Fibroblast of skin of right biceps (primary cell): Measurements from ENCODE around the gene ACSS1.

Source experiments
- DNase-seq: peaks from one replicate; pipeline ENCODE4 v3.0.0-alpha.2; 2013

Gene ACSS1

DNA sequence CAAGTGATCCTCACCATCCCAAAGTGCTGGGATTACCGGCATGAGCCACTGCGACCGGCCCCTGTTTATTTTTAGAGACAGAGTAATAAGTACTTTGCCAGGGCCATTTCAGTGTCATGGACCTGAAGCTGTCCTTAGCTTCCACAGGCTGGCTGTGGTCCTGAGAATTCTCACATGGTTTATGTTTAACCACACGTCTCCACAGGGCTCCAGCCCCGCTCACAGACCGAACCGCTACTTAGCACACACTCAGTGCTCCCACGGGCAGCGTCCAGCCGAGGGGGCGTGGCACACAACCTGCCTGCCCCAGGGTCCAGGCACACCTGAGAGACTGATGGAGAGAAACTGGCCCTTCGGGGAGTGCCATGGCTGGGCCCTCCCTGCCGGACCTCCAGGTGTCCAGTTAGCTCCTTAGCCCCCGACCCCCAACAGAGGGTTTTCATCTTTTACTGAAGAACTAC is 11.7 kb downstream of the ACSS1 start:
- DNase-seq: no peak

DNA sequence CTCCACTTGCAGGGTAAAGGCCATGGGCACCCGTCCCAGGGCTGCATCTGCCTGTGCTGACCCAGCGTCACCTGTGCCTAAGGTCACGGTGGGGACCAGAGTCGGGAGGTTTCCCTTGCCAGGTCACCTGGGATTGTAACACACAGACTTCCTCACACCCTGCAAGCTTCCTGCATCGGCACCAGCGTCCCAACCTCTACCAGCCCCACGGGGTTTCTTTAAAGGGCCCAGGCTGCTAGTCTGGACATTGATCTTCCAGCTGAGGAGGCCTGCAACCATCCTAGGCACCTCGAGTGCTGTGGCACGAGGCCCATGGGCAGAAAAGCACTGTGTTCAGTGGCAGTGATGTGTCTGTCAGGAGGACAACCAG is 12.6 kb downstream of the ACSS1 start:
- no peak for DNase-seq

DNA sequence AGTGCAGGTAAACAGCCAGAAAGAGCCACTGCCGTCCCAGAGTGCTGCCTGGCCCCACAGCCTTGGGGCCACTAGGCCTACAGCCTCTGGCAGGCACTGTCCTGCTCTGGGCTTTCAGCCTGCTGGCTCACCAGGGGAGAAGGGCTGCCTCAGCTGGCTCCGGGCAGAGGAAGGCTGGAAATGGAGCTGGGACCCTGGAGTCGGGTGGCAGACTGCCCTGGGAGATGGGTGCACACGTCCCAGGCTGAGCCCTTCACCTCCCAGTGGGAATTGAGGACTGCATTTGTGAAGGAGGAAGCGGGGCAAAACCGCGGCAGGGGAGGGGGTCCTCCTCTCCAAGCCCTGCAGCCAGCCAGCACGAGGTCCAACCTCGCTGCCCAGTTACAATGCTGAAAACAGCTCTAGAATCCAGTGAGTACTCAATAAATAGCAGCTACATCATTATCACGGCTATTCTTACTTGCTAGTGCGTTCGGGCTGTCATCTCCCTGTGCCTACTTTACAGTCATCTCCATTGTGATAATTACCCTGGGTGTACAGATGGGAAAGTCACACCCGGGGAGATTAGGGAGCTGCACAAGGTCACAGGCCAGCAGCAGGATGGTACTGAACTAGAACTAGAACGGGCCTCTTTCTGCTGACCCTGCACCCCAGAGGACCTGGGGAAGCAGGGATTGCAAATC is 13.1 kb downstream of the ACSS1 start:
- DNase-seq: no peak

DNA sequence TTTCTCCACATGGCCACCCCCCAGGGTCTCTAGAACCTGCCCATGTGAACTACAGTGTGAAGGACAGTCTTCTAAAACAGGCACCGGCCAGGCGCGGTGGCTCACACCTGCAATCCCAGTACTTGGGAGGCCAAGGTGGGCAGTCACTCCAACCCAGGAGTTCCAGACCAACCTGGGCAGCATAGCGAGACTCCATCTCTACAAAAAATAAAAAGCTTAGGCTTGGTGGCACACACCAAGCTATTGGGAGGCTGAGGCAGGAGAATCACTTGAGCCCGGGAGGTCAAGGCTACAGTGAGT is 13.7 kb downstream of the ACSS1 start:
- no peak for DNase-seq

DNA sequence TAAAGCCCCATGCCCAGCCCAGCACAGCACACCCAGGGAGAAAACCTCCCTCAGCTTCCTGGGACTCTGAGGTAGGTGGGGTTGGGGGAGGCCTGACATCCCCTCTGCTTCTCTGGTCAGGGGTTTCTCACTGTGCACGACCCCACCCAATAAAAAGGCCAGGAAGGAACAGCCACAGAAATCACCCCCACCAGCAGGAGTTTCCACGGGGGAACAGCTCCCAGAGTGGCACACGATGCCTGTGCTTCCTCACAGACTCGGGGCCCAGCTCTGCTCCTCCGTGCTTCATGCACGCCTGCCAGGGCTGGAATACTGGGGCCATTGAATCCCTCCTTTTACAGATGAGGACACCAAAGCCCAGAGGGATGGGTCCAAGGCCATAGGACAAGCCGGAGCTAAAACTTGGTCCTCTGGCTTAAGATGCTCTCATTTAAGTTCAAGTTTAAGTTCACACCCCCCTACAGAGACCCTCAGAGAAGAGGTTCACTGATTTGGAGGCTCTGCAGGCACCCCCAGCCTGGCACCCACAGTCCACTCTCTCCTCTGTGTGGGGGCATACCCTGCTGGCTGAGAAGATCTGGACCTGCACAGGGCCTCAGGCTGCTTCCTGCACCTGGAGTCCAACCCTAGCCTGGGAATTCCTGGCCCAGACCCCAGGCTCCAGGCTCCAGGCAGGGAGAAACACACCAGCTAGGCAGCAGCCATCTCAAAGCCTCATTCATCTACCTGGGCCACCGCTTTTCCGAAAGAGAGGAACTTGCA is 14.3 kb downstream of the ACSS1 start:
- DNase-seq: no peak

DNA sequence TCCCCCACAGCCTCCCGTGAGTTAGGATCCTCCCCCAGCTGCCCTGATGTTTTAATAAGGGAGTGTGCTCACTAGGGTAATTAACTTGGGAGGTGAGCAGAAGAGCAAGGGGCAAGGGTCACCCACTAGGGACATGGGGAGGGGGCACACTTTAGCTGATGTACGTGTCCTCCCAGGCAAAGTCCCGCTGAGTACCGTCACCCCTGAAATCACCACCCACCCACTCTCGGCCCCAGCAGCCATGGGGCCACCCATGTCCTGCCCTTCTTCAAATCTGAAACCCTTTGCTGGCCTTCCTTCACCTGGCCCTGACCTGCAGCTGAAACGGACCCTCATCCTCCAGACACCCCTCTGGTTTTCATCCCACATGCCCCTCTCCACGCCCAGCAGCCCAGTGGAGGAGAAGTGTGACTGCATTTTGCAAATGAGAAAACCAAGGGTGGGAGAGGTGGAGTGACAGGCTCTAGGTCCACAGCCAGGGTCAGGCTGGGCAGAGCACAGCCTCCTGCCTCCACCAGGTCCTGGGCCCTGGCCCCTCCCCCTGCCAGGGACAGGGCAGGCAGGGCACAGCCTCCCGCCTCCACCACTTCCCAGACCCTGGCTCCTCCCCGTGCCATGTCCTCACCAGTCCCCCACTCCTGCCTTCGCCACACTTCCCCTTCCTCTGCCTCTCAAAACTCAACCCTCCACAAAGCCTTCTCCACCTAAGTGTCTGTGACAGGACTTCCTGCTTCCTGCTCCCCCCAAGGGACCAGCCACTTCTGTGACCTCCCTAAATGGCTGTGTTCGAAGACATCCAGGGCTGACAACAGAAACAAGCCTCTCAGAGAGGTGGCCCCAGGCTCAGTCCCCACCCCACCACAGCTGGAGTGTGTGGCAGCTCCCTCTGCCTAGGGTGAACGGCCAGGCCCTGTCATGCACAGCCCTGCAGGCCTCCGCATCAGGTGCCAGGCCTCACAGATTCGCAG is 15.1 kb downstream of the ACSS1 start:
- DNase-seq: no peak

DNA sequence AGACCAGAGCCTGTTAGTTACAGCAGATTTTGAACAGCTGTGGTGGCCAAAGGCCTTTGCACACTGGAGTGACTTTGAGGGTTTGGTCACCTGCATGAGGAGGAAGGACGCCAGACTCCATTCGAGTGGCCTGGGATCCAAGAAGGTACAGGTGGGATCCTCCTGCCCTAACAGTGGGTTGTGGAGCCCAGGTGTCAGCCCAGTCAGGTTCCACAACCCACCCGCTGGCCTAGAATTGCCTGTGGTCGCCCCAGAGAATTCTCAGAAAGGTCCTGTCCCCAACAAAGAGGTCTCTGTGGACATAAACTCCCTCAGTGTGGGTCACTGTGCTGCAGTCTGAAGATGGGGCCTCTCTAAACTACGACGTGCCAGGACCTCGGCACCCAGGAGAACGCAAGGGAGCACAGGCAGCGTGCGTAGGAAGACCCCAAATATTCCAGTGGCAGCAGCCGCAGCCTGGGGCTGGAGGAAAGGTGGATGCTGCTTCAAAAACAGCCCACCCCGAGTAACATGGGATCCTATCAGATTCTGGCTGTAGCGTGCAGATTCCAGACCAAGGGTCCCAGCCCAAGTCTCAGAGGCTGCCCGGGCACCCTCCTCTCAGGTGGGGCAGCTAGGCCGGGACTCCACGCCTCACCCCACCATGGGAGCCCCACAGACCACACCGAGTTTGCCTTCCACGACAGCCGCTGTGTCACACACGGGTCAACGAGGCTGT is 16.0 kb downstream of the ACSS1 start:
- DNase-seq: no peak

DNA sequence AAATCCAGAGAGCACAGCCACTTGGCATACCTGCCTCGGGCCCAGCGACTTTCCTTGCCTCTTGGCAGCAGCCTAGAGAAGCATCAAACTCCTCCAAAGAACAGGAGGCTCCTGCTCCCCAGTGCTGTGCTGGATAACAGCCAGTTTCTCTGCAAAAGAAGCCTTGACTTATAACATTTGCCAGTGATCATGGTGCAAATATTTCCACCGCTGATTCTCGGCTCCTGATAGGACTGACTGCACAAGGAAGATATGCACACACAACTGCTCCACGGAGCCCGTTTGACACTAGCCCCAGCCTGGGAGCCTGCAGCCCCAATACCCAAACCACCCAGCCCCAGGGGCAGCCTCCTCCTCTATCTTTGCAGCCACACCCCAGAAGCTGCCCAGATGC is 17.5 kb downstream of the ACSS1 start:
- DNase-seq: peak; percentile 54

DNA sequence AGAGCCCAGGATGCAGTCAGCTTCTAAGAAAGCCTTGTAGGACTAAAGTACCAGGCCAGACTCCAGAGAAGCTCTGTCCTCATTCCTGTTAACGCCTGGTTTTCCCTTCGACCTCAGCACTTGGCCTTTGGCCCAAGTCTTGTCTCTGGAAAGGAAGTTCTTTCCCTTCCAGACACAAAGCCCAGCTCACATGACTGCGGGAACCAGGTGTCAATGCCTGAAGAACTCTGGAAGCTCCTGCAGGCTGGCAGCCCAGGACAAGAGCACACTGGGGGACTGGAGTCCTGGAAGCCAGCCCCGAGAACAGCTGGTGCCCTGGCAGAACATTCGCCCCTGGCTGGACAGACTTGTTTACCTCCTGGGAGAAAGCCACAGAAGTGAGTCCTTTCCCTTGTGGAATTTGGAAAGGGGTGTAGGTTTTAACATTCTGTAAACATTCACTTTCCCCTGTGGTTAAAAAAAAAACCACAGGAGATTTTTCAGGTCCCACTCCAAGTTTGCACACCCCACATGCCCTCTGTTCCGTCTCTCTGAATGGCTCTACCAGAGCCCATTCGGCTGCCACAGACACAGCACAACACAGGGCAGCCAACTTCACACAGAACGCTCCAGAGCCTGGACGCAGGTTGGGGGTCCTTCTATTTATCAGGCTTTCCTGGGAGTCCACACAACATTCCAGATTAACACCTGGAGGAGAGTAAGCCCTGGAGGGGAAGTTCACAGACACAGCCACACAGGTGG is 18.1 kb downstream of the ACSS1 start:
- DNase-seq: peak; percentile 39

DNA sequence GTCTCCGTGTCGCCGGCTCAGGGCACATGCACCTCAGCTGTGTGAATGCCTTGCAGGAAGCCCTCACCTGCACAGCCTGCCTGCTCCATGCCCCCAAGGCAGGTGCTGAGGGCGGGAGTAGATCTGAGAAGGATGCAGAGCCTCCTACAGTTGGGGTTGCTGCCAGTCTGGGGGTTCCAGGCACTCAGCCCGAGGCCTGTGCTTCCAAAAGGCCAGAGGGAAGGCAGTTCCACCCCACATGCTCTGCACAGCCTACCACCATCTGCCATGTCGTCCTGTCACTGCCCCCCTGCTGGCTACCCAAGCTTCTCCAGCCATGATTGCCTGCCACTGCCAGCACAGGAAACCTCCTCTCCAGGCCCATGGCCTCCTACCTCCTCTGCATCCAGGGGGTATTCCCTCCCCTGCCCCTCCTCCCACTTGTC is 19.3 kb downstream of the ACSS1 start:
- no peak for DNase-seq

DNA sequence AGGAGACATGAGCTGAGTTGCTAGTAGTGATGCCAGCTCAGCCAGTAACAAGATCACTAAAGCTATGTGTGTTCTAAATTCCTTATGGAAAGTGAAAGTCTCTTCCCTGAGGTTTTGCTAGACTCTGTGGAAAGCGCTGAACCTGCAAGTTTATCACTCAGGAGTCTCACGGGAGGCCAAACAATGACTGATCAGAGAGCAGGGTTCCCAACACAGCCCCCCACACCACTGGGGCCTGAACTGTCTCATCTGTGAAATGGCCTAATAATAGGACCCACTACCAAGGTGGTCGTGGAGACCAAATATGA is 19.9 kb downstream of the ACSS1 start:
- no peak for DNase-seq

DNA sequence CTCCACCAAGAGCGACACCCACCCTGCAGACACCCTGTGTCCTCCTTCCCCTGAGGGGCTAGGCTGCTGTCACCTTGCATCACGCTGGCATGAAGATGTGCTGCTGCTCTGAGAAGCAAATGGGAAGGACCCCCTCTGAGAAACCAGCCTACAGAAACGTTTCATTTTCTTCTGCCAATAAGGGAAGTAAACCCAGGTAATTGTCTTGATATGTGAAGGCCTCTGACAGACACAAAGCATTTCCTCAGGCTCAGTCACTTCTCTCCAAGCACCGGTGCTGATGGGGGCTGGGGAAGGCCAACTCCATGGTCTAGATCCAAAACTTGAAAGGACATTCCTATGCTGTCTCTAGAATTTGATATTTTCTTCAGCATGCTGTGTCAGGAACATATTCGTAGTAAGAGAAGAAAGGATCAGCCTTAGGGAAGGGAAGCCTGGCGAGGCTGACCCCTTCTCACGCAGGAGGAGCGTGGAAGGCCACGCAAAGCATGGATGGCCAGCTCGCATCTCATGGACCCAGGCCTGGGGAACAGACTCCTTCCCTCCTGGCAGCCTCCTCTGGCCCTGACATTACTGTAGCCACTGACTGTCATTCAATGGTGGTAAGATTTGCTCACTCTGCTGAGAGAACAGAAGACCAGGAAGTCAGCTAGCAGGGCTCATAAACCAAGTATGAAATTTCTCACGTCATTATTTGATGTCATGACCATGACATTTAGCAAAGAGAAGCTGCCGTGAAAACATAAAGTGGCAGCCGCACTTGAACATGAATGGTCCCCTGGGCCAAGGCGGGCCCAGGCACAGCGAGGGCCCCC is 20.4 kb downstream of the ACSS1 start:
- no peak for DNase-seq

DNA sequence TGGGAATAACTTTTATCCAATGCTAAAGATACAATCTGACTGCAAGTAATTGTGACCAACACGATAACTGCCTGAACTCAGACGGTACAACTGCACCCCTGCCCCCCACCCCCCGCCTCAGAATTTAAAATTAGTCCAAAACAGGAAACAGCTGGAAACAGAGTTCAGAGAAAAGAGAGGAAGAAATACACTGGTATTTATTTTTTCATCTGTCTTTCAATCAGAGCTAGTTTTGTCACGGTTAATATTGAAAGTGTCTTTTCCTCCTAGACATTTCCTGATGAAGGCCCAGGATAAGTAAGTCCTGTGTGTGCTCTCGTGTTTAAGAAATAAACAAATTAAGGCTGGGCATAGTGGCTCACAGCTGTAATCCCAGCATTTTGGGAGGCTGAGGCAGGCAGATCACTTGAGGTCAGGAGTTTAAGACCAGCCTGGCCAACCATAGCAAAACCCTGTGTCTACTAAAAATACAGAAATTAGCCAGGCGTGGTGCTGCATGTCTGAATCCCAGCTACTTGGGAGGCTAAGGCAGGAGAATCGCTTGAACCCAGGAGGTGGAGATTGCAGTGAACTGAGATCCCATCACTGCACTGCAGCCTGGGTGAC is 21.5 kb downstream of the ACSS1 start:
- DNase-seq: no peak

DNA sequence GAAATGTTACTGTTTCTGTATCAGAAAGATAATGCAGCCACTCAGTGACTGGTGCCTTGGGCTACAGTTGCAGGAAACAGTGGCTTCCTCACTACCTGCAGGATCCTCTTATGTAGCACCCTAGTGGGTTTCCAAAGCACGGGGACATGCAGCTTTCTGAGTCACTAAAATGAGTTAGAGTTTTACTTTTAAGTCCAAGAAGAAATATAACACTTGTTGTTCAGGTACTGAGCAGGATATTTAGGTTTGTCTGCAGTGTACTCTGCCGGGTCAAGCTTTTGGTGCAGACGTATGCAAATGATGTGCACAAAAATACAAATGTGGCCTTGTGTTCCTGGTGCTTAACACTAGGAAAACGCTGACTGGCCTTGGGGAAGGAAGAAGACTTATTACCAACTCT is 22.0 kb downstream of the ACSS1 start:
- DNase-seq: no peak

DNA sequence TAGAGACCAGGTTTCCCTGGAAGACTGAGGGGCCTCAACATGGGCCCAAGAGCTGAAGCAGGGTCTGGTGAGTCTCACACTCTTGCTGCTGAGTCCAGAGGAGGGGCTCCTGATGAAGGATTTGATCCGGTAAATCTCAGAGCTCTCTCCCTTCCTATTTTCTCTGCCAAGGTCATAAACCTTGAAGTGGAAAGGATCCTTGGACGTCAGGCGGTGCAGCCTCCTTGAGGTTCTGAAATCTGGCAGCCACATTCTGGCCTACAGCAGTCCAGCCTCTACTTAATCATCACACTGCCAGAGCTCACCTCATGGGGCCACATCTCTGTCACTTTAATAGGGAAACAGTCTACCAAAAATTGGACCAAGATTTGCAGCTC is 24.0 kb downstream of the ACSS1 start:
- no peak for DNase-seq

DNA sequence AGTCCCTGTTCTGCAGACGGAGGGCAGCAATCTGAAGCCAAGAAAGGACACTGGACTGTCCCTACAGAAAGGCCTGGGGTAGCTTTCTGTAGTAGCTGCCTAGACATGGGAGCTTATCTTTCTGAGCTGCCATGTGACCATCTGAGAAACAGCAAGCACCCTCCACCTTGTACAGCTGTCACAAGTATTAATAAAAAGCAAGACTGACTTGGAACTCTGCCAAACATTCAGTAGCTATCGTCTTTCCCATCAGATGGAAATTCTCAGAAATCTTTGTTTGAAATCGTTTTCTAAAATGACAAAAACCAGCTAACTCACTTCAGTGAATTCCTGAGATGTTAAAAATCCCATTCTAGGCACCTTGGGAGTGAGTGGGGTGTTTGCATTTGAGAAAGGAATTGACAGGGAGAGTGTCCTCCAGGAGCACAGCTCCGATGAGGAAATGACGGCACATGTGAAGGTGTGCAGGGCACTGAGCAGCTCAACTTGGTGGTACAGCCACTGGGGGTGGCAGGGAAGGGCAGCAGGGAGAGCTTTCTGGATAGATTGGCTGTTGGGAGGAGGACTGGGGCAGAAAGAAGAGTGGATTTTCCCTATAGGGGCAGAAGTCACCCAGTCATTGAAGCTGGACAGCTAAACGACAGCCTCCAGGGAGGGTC is 24.5 kb downstream of the ACSS1 start:
- no peak for DNase-seq

DNA sequence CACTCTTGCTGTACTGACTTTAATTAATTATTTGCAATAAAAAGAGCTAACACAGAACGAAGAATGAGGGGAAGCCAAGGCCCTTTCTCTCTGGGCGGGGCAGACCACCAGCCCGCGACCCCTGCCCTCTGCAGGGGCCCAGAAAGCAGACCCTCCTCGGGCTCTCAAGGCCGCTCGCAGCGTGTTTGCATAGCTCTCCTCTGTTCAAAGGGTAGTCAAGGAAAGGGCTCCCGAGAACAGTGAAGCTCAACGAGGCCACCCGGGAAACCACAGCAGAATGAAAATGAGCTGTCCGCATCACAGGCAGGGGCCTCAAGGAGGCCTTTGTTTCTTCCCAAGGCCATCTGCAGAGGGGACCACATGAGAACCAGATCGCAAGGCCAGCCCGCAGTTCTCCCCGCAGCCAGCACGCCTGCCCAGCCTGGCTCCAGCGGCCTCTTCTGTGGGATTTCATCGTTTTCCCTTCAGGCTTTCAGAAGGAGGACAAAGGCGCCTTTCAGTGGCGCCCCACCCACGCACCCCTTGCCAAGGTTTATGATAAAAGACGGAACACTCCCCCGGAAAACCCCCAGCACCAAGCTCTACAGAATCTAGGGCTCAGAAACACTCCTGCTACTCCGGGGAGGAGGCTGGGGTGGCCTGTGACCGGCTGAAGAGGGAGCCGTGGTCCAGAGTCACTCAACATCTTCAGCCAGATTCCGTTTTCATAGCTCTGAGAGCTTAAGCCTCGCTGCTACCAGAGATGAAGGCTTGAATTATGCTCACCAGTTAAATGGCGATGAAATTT is 25.3 kb downstream of the ACSS1 start:
- no peak for DNase-seq

DNA sequence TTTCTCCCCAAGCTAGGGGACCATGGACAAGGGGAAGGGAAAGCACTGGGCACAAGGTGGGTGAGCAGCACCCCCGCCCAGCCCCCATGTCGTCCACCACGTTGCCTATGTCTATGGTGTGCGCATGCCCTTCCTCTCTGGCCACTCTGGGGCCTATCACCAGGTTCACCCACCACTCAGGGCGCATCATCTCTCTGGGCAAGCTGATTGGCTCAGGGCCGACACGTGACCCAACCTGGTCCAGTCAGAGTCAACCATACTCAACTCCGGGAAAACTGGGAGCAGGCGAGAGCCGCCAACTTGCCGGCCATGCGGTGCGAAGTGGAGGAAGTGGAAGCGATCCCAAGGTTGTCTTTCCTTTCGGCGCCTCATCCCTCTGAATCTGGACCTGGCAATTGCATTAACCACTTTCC is 25.9 kb downstream of the ACSS1 start:
- no peak for DNase-seq

DNA sequence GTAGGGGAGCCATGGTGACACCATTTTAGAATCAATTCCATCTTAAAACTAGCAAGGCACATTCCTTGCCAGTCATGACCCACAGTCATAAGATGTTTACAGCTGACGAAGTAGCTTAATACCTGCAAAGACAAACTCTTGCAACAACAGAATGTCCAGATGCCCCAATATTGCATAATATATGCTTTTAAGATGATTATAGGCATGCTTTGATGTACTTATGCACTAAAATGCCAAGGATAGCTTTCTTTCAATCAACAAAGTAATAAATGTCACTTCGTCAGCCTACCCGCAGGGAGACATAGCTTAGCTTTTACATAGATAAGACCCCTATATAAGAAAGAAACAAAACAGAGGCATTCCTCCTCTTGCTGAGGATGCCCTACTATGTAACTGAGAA is 26.7 kb downstream of the ACSS1 start:
- DNase-seq: no peak
